Kidney epithelial cell (primary cell): ENCODE data around the gene CRYBG1. TPM values are rescaled to one million over a fixed set of nuclear protein-coding genes. Genes with fewer than 3 reads are reported as not detected.

Experiments
- DNase-seq: peaks from one replicate; pipeline ENCODE4 v3.0.0-alpha.2; 2010; ENCODE audit warnings: low read depth
- H3K27me3 ChIP-seq: 2 replicates; pipeline ENCODE4 v1.6.0; 2011; ENCODE audit warnings: low read length; ENCODE audit not compliant: control insufficient read depth, insufficient read depth
- H3K36me3 ChIP-seq: 2 replicates; pipeline ENCODE4 v1.5.1; 2011; ENCODE audit warnings: low read length; ENCODE audit not compliant: control insufficient read depth, insufficient read depth
- H3K4me3 ChIP-seq: 2 replicates; pipeline ENCODE4 v1.5.1; 2011; ENCODE audit warnings: low read depth, mild to moderate bottlenecking, control low read depth, low read length
- CTCF ChIP-seq: IDR thresholded peaks from 2 replicates; pipeline ENCODE4 v1.5.1; 2011; ENCODE audit warnings: mild to moderate bottlenecking, moderate library complexity, low read length, control low read depth, inconsistent platforms; ENCODE audit not compliant: insufficient read depth, poor library complexity, severe bottlenecking
- total RNA-seq: library from RNA; depleted of rRNA; stranded (reverse); fragments of >200 nt; gene quantifications from 2 replicates; pipeline ENCODE4 v1.2.3, GENCODE V29; 2015

The CRYBG1 gene
- total RNA-seq, 1 donor from 2014 or later = 4.4 TPM

DNA sequence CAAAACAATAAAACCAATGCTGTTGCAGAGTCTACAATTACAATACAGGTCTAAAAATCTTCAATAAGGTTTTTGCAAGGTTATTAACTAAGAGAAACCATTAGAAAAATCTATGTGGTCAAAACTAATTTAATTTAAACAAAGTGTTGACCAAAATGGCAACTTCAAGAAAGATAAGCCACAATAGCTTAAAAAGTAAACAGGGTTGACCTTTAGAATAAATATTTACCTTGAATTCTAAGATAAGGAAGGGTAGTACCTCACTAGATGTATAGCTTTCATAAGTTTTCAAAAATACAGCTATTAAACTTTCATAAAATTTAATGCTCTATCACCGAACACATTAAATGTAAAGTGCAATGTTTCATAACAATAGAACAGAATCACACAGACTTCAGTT, 257.3 kb downstream of the CRYBG1 start:
- Histone ChIP-seq H3K4me3 (no peak overlapping the region), H3K36me3 (no peaks in the 10 kb centered on the region), H3K27me3 (no peaks in the 10 kb centered on the region)
- TF ChIP-seq CTCF = no peak
- no peak for DNase-seq

DNA sequence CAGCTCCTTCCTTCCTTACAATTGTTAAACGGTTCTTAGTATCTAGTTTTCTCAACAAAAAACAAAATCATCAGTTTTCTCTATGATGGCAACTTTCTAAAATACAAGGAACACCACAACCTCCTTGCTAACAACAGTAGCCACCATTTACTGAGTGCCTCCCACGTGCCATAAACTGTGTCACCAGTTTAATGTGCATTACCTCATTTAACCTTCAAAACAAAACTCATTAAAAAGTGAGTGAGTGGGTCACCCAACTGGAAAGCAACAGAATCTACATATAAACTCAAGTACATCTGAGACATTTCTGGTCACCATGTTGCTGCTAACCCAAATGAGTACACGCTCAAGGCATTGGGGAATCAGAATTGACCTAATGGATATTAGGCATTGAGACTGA, 257.8 kb downstream of the CRYBG1 start:
- no peaks in the 10 kb centered on the region for H3K27me3 ChIP-seq
- no peak for TF ChIP-seq CTCF
- no peaks in the 10 kb centered on the region for H3K36me3 ChIP-seq
- no peak overlapping the region for H3K4me3 ChIP-seq
- no peak for DNase-seq

DNA sequence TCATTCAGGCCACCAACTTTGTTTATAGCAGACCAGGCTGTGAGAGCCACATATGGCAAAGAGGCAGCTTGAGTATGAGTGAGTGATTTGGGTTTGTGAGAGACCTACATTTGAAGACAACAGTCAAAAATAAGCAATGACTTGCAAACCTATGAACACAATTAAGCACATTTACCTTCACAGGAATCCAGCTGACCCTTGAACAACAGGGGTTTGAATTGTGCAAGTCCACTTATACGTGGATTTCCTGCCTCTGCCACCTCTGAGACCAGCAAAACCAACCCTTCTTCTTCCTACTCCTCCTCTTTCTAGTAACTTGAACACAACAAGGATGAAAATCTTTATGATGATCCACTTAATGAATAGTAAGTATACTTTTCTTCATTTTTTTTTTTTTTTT, 258.7 kb downstream of the CRYBG1 start:
- no peak for DNase-seq
- H3K27me3 ChIP-seq = no peaks in the 10 kb centered on the region
- no peak for TF ChIP-seq CTCF
- no peaks in the 10 kb centered on the region for H3K36me3 ChIP-seq
- no peak overlapping the region for H3K4me3 ChIP-seq

- Histone ChIP-seq H3K27me3 (no peaks in the 10 kb centered on the region), H3K4me3 (no peak overlapping the region), H3K36me3 (no peaks in the 10 kb centered on the region)
- no peak for DNase-seq
- TF ChIP-seq CTCF = no peak
Measured at GRCh38 chr6:106620931-106621672, 260.6 kb downstream of the CRYBG1 start.

Other genes starting within 250 kb of the CRYBG1 start
- gene ATG5, start 35.0 kb upstream of the CRYBG1 start, total RNA-seq = 29.8 and 32.8 TPM in 2 replicates